ENCODE measurements around the gene C5. TPM values are rescaled to one million over a fixed set of nuclear protein-coding genes. Genes with fewer than 3 reads are reported as not detected.

C5 gene
- total RNA-seq, 1 experiment from 2014 or later = 0.57 TPM

DNA sequence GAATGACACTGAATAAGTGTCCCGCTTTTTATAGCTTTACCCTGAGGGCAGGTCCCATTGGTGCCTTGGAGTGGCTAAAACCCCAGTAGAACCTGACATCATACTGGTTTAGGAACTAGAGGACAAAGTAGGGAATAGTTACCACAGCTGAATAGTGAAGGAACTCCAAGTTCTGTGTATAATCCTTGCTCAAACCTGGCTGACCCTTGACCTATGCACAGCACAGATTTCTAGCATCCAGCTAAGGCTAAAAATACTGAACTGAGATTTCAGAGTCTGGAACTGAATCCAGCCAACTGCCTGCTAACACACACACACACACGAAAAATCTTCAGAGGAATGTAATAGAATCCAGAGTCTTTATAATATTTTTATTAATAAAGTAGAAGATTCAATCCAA lies 50.8 kb downstream of the C5 start (continued):
- TF ChIP-seq, protein P1, sequence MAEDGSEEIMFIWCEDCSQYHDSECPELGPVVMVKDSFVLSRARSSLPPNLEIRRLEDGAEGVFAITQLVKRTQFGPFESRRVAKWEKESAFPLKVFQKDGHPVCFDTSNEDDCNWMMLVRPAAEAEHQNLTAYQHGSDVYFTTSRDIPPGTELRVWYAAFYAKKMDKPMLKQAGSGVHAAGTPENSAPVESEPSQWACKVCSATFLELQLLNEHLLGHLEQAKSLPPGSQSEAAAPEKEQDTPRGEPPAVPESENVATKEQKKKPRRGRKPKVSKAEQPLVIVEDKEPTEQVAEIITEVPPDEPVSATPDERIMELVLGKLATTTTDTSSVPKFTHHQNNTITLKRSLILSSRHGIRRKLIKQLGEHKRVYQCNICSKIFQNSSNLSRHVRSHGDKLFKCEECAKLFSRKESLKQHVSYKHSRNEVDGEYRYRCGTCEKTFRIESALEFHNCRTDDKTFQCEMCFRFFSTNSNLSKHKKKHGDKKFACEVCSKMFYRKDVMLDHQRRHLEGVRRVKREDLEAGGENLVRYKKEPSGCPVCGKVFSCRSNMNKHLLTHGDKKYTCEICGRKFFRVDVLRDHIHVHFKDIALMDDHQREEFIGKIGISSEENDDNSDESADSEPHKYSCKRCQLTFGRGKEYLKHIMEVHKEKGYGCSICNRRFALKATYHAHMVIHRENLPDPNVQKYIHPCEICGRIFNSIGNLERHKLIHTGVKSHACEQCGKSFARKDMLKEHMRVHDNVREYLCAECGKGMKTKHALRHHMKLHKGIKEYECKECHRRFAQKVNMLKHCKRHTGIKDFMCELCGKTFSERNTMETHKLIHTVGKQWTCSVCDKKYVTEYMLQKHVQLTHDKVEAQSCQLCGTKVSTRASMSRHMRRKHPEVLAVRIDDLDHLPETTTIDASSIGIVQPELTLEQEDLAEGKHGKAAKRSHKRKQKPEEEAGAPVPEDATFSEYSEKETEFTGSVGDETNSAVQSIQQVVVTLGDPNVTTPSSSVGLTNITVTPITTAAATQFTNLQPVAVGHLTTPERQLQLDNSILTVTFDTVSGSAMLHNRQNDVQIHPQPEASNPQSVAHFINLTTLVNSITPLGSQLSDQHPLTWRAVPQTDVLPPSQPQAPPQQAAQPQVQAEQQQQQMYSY (CRISPR knock-in tag; IDR thresholded peaks at IDR 0.05) = no peak
- no peak for TF ChIP-seq ZBTB21 (CRISPR knock-in tag; IDR thresholded peaks at IDR 0.05; ENCODE audit: borderline replicate concordance)
- TF ChIP-seq KAT7 (CRISPR knock-in tag; IDR thresholded peaks at IDR 0.05; ENCODE audit: borderline replicate concordance) = no peak

DNA sequence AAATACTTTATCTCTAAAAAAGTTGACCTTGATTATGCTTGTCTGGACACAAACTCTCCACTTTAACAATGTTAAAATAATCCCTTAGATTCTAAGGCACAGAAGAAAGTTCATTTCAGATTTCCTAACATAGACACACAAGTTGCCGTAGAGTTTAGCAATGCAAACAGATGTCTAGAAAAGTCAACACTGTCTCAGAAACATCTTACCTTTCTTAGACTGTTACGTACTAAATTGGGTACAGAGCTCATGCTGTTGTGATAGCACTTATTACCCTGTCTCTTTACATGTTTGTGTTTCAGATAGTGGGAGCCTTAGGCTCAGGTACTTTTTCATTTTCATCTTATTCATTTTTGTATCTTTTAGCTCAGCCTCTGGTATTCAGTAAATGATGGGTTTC lies 52.0 kb downstream of the C5 start:
- POLR2A ChIA-PET = no interaction called here

DNA sequence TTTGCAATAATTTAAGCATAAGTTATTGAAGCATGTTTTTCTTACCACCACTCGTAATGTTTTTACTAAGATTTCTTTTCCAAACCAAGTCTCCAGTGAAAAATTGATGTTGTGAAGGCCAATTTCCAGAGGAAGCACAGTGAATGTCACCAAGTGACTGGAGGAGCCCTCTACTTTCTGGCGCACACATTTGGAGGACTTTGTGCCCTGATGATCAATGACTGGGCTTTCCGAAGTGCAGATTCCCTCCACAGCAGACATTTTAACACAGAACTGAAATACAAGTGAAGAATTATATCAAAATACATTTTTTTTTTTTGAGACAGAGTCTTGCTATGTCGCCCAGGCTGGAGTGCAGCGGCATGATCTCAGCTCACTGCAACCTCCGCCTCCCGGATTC lies 52.6 kb downstream of the C5 start:
- DNase-seq (ENCODE audit: low spot score) (no peak), ATAC-seq (no peak)
- POLR2A ChIA-PET = no interaction called here
- 0 out of 2 replicates have a peak, but pooled peaks cover 6% of the 10 kb centered on the region for H3K4me1 Mint-ChIP-seq
- H3K27me3 Mint-ChIP-seq (ENCODE audit: low read depth) = 0 out of 2 replicates have a peak, but pooled peaks cover under 1% of the 10 kb centered on the region
- H3K4me3 Mint-ChIP-seq = no peak overlapping the region
- CTCF ChIA-PET = interaction anchor here (1.8 kb wide), 1 partner anchor 16 kb away, joined by 11 read pairs; no protein-coding TSS in a partner anchor
- no peaks in the 10 kb centered on the region for H3K36me3 Mint-ChIP-seq
- H3K27ac Mint-ChIP-seq = no peak overlapping the region
- H3K9me3 Mint-ChIP-seq = no peaks in the 10 kb centered on the region
- TF ChIP-seq, protein P2, sequence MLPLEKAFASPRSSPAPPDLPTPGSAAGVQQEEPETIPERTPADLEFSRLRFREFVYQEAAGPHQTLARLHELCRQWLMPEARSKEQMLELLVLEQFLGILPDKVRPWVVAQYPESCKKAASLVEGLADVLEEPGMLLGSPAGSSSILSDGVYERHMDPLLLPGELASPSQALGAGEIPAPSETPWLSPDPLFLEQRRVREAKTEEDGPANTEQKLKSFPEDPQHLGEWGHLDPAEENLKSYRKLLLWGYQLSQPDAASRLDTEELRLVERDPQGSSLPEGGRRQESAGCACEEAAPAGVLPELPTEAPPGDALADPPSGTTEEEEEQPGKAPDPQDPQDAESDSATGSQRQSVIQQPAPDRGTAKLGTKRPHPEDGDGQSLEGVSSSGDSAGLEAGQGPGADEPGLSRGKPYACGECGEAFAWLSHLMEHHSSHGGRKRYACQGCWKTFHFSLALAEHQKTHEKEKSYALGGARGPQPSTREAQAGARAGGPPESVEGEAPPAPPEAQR (CRISPR knock-in tag; IDR thresholded peaks at IDR 0.05) = no peak
- TF ChIP-seq GABPB1 (CRISPR knock-in tag; IDR thresholded peaks at IDR 0.05) = no peak

More for the DNA sequence above, 52.0 kb downstream of the C5 start:
- no peak for ATAC-seq
- no peaks in the 10 kb centered on the region for H3K36me3 Mint-ChIP-seq
- 0 out of 2 replicates have a peak, but pooled peaks cover 2% of the 10 kb centered on the region for H3K27me3 Mint-ChIP-seq (ENCODE audit: low read depth)
- H3K4me3 Mint-ChIP-seq = no peak overlapping the region
- CTCF ChIA-PET = interaction anchor here (1.8 kb wide), 1 partner anchor 17 kb away, joined by 11 read pairs; no protein-coding TSS in a partner anchor
- H3K9me3 Mint-ChIP-seq = no peaks in the 10 kb centered on the region
- DNase-seq (ENCODE audit: low spot score) = no peak
- no peak for TF ChIP-seq SMAD4 (CRISPR knock-in tag; IDR thresholded peaks at IDR 0.05)
- TF ChIP-seq, protein P3, sequence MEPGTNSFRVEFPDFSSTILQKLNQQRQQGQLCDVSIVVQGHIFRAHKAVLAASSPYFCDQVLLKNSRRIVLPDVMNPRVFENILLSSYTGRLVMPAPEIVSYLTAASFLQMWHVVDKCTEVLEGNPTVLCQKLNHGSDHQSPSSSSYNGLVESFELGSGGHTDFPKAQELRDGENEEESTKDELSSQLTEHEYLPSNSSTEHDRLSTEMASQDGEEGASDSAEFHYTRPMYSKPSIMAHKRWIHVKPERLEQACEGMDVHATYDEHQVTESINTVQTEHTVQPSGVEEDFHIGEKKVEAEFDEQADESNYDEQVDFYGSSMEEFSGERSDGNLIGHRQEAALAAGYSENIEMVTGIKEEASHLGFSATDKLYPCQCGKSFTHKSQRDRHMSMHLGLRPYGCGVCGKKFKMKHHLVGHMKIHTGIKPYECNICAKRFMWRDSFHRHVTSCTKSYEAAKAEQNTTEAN (CRISPR knock-in tag; IDR thresholded peaks at IDR 0.05) = no peak
- TF ChIP-seq, protein P4, sequence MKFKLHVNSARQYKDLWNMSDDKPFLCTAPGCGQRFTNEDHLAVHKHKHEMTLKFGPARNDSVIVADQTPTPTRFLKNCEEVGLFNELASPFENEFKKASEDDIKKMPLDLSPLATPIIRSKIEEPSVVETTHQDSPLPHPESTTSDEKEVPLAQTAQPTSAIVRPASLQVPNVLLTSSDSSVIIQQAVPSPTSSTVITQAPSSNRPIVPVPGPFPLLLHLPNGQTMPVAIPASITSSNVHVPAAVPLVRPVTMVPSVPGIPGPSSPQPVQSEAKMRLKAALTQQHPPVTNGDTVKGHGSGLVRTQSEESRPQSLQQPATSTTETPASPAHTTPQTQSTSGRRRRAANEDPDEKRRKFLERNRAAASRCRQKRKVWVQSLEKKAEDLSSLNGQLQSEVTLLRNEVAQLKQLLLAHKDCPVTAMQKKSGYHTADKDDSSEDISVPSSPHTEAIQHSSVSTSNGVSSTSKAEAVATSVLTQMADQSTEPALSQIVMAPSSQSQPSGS (CRISPR knock-in tag; IDR thresholded peaks at IDR 0.05; ENCODE audit: borderline replicate concordance, low read depth) = no peak
- H3K27ac Mint-ChIP-seq = no peak overlapping the region
- 0 out of 2 replicates have a peak, but pooled peaks cover 6% of the 10 kb centered on the region for H3K4me1 Mint-ChIP-seq

DNA sequence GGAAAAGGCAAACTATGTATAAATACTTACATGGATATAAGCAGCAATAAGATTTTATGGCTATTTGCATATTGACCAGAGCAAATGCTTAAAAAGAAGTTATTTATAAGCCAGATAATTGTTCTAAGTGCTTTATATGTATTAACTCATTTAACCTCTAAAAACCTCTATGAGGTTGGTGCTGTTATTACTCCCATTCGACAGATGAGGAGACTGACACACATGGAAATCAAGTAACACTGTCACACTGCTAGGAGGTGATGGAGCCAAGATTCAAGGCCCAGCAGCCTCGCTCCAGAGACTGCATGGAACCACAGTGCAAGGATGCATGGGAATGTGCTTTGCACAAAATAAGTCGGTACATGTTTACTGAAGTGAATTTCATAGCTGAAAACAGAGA lies 53.7 kb downstream of the C5 start:
- no peak for TF ChIP-seq GABPB1 (CRISPR knock-in tag; IDR thresholded peaks at IDR 0.05)
- TF ChIP-seq, protein P2 (CRISPR knock-in tag; IDR thresholded peaks at IDR 0.05) = no peak
- TF ChIP-seq, protein P5, sequence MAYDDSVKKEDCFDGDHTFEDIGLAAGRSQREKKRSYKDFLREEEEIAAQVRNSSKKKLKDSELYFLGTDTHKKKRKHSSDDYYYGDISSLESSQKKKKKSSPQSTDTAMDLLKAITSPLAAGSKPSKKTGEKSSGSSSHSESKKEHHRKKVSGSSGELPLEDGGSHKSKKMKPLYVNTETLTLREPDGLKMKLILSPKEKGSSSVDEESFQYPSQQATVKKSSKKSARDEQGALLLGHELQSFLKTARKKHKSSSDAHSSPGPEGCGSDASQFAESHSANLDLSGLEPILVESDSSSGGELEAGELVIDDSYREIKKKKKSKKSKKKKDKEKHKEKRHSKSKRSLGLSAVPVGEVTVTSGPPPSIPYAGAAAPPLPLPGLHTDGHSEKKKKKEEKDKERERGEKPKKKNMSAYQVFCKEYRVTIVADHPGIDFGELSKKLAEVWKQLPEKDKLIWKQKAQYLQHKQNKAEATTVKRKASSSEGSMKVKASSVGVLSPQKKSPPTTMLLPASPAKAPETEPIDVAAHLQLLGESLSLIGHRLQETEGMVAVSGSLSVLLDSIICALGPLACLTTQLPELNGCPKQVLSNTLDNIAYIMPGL (CRISPR knock-in tag; IDR thresholded peaks at IDR 0.05) = no peak
- no peak for TF ChIP-seq ZNF423 (CRISPR knock-in tag; IDR thresholded peaks at IDR 0.05)
- TF ChIP-seq, protein P6, sequence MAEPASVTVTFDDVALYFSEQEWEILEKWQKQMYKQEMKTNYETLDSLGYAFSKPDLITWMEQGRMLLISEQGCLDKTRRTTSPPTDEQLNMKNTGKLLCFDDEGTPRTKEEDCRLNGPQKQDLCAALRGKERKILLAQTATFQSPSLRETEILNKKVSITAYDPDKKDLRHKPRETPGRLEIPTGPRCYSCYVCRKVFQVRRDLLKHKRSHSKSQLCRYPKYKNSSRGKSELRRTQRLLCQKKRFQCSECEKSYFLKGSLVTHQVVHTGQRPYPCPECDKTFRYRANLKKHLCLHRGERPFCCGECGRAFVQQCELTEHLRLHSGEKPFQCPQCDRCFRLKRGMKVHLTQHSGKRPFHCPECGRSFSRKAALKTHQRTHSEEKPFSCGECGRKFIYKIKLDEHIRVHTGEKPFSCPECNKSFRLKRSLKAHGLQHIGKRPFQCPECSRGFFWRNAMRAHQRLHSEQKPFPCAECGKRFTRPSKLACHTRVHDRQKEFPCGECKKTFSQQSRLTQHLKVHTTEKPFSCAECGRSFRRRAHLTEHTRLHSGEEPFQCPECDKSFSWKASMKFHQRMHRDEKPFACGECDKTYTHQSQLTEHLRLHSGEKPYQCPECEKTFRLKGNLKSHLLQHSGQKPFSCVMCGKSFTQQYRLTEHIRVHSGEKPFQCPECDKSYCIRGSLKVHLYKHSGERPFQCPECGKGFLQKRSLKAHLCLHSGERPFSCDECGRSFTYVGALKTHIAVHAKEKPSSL (CRISPR knock-in tag; conservative IDR thresholded peaks at IDR 0.05) = no peak
- TF ChIP-seq NFE2L1 (CRISPR knock-in tag; IDR thresholded peaks at IDR 0.05) = no peak
- TF ChIP-seq ZNF121 (CRISPR knock-in tag; IDR thresholded peaks at IDR 0.05) = no peak
- Mint-ChIP-seq H3K4me1 (0 out of 2 replicates have a peak, but pooled peaks cover 6% of the 10 kb centered on the region), H3K9me3 (no peaks in the 10 kb centered on the region), H3K36me3 (no peaks in the 10 kb centered on the region), H3K4me3 (no peak overlapping the region), H3K27me3 (ENCODE audit: low read depth) (no peaks in the 10 kb centered on the region), H3K27ac (no peak overlapping the region)
- DNase-seq (ENCODE audit: low spot score) (no peak), ATAC-seq (no peak)
- ChIA-PET POLR2A (no interaction called here), CTCF (no interaction called here)

Measured in WTC11 (cell line).